WERI-Rb-1 (cell line): ENCODE measurements around the gene MAP7D1.

Experiments
- DNase-seq: peaks from one replicate; pipeline ENCODE4 v3.0.0-alpha.2; 2020
- H3K27ac ChIP-seq: fragments of 250-450 bp; sonication (Bioruptor Pico); 2 replicates; pipeline ENCODE4 v1.5.1; 2020; ENCODE audit warnings: mild to moderate bottlenecking, moderate library complexity
- H3K27me3 ChIP-seq: fragments of 250-450 bp; sonication (Bioruptor Pico); 2 replicates; pipeline ENCODE4 v1.5.1; 2021; ENCODE audit warnings: mild to moderate bottlenecking, low read depth, moderate library complexity; ENCODE audit not compliant: insufficient read depth, severe bottlenecking
- H3K36me3 ChIP-seq: fragments of 250-450 bp; sonication (Bioruptor Pico); 2 replicates; pipeline ENCODE4 v1.5.1; 2020; ENCODE audit warnings: mild to moderate bottlenecking, moderate library complexity
- H3K4me3 ChIP-seq: 2 replicates; pipeline ENCODE4 v1.5.1; 2011; ENCODE audit warnings: low read depth, mild to moderate bottlenecking, control low read depth, low read length
- H3K9me3 ChIP-seq: fragments of 250-450 bp; sonication (Bioruptor Pico); 2 replicates; pipeline ENCODE4 v1.5.1; 2021; ENCODE audit warnings: mild to moderate bottlenecking, moderate library complexity; ENCODE audit not compliant: severe bottlenecking
- CTCF ChIP-seq: IDR thresholded peaks from 2 replicates; pipeline ENCODE4 v1.5.1; 2011; ENCODE audit warnings: low read depth, mild to moderate bottlenecking, control low read depth, inconsistent platforms, low read length

Gene MAP7D1

GRCh38 chr1:36155408-36156328 is at the start of gene MAP7D1:
Gene MAP7D1 (plus strand): TSS chr1:36156160. CDS start chr1:36156418, 258 bp downstream.
- peak; percentile 76 for DNase-seq
- Histone ChIP-seq H3K4me3 (peak within 1 kb of the TSS; percentile 88), H3K9me3 (no peaks in the 10 kb centered on the region), H3K27ac (peak within 1 kb of the TSS; percentile 97), H3K27me3 (no peaks in the 10 kb centered on the region), H3K36me3 (peaks cover 32% of the 10 kb centered on the region)
- TF ChIP-seq CTCF, result no peak

GRCh38 chr1:36106269-36106668 is 49.7 kb upstream of the MAP7D1 start:
- no peaks in the 10 kb centered on the region for H3K36me3 ChIP-seq
- no peaks in the 10 kb centered on the region for H3K27me3 ChIP-seq
- no peak overlapping the region for H3K27ac ChIP-seq
- no peak for DNase-seq
- H3K9me3 ChIP-seq, result no peaks in the 10 kb centered on the region
- TF ChIP-seq CTCF, result no peak
- no peak overlapping the region for H3K4me3 ChIP-seq

- no peaks in the 10 kb centered on the region for H3K9me3 ChIP-seq
- TF ChIP-seq CTCF, result no peak
- DNase-seq, result no peak
These were observed 48.6 kb upstream of the MAP7D1 start for GRCh38 chr1:36107394-36107793.

GRCh38 chr1:36108314-36108713 is 47.6 kb upstream of the MAP7D1 start:
- H3K27ac ChIP-seq, result no peak overlapping the region
- no peak for DNase-seq
- TF ChIP-seq CTCF, result no peak

More at GRCh38 chr1:36107394-36107793, 48.6 kb upstream of the MAP7D1 start:
- no peaks in the 10 kb centered on the region for H3K27me3 ChIP-seq
- no peaks in the 10 kb centered on the region for H3K36me3 ChIP-seq
- H3K4me3 ChIP-seq, result no peak overlapping the region
- no peak overlapping the region for H3K27ac ChIP-seq

GRCh38 chr1:36109041-36109679 is 46.8 kb upstream of the MAP7D1 start:
- Histone ChIP-seq H3K27me3 (no peaks in the 10 kb centered on the region), H3K4me3 (no peak overlapping the region), H3K36me3 (no peaks in the 10 kb centered on the region), H3K27ac (no peak overlapping the region), H3K9me3 (no peaks in the 10 kb centered on the region)
- TF ChIP-seq CTCF, result no peak
- no peak for DNase-seq

More at GRCh38 chr1:36108314-36108713, 47.6 kb upstream of the MAP7D1 start:
- Histone ChIP-seq H3K36me3 (no peaks in the 10 kb centered on the region), H3K4me3 (no peak overlapping the region), H3K9me3 (no peaks in the 10 kb centered on the region), H3K27me3 (no peaks in the 10 kb centered on the region)
